Effector CD4-positive, alpha-beta T cell (primary cell): ENCODE results near the gene INSL3.
"Not testable (repeated sequence)": the region's sequence is repeated elsewhere in the genome, so short reads cannot be mapped to it uniquely, and the experiment has no call there.

ENCODE experiments used
- DNase-seq: peaks from one replicate; pipeline ENCODE4 v3.0.0-alpha.2; 2020

The INSL3 gene

DNA sequence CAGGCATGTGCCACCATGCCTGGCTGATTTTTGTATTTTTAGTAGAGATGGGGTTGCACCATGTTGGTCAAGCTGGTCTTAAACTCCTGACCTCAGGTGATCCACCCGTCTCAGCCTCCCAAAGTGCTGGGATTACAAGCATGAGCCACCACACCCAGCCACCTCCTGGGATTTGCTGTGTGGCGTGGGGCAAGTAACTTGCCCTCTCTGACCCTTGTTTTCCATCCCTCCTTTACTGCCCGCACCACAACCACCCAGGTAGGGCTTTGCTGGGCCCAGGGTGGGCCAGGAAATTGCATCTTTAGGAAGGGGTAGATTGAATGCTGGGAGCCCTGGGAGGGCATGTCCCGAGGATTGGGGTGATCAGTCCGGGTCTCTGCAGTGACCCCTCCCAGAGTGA, 37.6 kb downstream of the INSL3 start:
- not testable (repeated sequence) for DNase-seq

DNA sequence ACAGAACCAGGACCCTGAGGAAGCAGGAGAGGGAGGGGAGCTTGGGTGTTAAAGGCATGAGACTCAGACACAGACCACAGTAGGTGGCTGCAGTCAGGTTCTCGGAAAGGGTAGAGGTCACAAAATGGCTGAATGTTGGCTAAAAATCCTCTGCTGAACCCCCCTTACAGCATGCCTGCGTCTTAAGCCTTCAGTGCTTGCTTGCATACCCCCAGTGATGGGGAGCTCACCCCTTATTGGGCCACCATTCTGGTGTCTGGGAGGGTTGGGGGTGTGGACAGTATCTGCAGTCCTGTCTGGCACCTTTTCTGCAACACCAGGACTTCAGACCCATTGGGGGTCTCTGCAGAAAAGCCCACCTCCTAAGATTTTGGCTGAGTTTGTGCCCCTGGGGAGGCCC, 40.5 kb downstream of the INSL3 start:
- no peak for DNase-seq

DNA sequence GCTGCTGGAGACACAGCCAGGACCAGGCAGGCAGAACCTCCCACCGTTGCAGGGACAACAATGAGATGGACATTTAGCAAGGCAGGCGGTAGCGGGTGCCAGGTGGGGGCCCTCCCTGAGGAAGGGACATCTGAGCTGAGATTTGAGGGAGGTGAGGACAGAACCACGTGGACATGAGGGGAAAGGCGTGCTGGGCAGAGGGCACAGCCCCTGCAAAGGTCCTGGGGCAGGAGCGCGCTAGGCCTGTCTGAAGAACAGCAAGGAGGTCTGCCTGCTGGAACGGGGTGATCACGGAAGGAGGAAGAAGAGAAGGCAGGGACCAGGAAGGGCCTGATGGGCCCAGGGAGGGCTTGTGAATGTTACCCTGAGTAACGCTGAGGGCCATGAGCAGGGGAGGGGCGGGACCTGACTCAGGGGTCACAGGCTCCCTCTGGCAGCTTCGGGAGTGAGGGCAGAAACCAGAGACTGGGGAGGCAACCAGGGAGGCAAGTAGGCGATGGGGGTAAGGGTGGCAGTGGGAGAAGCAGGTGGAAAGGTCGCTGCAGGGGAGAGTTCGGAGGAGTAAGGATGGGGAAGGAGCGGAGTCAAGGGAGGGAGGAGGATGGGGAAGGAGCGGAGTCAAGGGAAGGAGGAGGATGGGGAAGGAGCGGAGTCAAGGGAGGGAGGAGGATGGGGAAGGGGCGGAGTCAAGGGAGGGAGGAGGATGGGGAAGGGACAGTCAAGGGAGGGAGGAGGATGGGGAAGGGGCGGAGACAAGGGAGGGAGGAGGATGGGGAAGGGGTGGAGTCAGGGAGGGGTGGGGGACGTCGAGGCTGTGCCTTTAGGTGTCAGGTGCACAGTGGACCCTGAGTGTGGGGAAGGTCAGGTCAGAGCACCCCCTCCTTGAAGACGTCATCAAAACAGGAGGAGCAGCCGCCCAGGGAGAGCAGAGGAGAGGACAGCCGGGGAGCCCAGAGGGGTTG, 42.1 kb downstream of the INSL3 start:
- no peak for DNase-seq

DNA sequence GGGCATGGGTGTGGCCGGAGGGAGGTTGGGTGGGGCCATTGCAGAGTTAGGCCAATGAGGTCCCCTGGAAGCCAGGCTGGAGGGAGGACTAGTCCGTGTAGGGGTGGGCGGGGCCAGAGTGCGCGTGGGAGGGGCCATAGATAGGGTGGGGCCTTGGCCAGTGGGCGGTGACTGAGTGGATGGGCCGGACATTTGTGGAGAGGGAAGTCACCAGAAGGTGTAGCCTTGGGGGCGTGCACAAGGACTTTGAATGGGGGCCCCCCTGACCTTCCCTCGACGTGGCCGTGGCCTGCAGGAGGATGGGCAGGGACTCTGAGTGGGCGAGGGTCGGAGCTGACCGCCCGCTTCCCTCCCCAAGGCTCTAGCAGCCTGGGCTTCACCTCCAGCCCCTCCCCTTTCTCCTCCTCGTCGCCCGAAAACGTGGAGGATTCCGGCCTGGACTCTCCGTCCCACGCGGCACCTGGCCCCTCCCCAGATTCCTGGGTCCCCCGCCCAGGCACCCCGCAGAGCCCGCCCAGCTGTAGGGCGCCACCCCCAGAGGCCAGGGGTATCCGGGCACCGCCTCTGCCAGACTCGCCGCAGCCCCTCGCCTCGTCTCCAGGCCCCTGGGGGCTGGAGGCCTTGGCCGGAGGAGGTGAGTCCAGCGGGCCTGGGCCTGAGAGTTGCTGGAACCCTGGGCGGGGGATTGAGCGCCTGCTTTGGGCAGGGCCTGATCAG, 42.9 kb downstream of the INSL3 start:
- DNase-seq: no peak

DNA sequence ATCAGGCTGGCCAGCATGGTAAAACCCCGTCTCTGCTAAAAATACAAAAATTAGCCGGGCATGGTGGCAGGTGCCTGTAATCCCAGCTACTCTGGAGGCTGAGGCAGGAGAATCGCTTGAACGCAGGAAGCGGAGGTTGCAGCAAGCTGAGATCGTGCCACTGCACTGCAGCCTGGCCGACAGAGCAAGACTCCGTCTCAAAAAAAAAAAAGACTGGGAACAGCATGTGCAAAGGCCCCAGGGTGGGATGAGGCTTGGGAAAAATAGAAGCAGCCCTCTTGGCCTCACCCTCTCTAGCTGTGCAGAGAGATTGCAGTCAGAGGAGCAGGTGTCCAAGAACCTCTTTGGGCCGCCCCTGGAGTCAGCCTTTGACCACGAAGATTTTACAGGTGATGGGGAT, 43.5 kb downstream of the INSL3 start:
- DNase-seq: not testable (repeated sequence)

DNA sequence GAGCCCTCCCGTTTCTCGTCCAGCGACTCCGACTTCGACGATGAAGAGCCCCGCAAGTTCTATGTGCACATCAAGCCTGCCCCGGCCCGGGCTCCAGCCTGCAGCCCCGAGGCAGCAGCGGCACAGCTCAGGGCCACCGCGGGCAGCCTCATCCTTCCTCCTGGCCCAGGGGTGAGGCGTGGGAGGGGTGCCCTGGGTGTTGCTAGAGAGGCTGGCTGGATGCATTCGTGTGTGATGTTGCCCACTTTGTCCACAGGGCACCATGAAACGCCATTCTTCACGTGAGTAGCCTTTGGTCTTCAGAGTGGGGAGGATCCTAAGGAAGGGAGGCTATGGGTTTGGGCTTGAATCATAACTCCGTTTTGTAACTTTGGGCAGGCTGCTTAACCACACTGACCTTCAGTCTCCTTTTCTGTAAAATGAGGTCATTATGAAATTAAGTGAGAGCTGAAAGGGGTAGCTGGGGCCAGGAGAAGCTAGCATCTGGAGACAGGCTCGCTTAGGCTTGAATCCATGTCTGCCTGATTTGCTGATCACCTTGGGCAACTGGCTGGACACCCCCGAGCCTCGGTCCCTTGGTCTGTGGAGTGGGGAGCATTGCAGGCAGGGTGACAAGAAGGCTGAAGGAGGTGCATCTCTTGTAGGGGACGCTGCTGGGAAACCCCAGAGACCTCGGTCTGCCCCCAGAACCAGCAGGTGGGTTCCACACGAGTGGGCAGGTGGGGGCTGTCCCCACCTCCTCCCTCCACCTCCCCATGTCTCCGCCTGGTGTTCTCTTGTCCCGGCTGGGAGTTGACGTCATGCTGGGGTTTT, 45.1 kb downstream of the INSL3 start:
- no peak for DNase-seq

DNA sequence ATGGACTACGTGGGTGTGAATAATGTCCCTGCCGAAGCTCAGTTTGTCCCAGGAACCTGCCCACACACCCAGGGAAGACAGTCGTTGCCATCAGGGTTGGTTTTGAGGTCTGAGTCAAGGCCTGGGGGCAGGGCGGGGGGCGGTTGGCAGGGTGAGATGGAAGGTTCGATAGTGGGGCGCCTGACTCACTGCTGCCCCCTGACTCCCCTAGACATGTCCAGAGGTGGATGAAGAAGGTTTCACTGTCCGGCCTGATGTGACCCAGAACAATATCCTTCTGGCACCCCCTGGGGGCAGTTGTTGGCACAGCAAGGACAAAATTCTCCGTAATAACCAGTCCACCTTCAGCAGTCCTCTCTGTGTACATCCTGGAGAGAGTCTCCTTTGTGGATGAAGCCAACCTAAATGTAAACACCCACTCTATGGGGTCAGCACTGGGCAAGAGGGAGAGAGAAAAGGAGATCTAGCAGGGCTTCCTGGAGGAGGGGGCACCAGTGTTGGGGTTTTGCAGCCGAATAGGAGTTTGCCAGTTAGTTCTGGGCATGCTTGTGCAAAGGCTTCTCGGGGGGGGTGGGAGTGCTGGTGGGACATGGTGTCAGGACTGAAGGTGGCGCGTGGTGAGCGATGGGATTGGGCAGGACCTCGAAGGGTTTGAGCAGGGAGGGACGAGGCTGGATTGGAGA, 45.9 kb downstream of the INSL3 start:
- no peak for DNase-seq

DNA sequence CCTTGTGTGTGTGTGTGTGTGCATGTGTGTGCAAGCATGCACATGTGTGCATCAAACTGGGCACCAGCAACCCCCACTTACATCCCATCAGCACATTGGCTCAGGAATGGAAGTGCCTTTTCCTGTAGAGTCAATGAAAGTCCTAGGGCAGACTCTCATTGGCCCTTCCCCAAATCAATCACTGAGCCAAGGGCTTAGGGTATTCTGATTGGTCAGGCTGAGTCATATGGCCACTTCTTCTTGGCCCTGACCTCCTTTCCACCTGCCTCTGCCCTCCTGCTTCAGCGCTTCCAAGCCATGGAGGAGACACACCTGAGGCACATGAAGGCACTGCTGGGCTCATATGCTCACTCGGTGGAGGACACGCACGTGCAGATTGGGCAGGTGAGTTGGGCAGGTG, 49.1 kb downstream of the INSL3 start:
- no peak for DNase-seq

DNA sequence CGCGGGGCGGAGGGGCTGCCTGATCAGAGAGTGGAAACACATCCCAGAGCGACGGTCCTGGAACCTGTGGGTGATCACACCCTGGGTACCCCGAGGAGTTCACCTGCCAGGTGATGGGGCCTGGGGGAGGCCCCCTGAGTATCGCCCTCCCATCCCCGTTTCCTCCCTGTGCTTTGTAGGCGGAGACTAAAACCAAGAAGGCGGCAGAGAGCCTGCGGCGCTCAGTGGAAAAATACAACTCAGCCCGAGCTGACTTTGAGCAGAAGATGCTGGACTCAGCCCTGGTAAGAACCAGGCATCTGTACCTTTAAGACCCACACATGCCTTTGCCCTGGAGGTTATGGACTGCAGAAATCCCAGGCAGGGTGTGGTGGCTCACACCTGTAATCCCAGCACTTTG, 50.7 kb downstream of the INSL3 start:
- no peak for DNase-seq

DNA sequence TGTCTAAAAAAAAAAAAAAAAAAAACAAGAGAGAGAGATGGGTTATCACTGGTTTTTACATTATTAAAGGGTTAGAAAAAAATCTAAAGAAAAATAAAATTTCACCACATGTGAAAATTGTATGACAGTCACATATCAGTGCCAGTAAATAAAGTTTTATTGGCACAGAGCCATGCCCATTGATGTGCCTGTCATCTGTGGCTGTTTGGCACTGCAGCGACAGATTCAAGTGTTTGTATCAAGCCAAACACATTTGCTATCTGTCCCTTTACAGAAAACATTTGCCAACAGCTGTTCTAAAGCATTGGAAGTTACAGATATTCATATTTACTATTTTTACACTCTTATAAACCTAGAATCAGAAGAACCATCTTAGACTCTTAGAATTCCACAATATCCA, 53.8 kb downstream of the INSL3 start:
- no peak for DNase-seq

DNA sequence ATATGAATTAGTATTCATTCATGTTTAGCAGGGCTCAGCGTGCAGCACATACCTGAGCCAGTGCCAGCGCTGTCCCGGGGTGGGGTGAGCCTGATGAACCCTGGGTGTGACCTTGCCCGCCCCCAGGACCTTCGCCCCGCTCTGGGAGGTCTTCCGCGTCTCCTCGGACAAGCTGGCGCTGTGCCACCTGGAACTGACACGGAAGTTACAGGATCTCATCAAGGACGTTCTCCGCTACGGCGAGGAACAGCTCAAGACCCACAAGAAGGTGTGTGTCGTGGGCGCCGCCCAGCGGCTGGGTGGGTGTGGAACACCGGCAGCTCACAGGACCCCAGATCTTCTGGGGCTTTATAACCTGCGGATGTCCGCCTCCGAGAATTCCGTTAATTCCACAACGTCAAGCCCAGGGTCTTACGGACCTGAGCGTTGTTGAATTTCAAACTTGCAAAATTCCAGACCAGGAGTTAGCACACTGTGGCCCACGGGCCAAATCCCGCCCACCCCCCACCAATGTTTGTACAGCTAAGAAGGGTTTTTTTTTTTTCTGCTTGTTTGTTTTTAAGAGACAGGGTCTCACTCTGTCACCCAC, 54.7 kb downstream of the INSL3 start:
- DNase-seq: no peak
